B cell (primary cell): Measurements from ENCODE around the gene KCND2. TPM values are rescaled to one million over a fixed set of nuclear protein-coding genes. Genes with fewer than 3 reads are reported as not detected.

Experiments
- ATAC-seq: fragments of 200-7000 bp; cut with Tn5 transposase; one replicate; pipeline ENCODE4 v1.10.0; 2021; ENCODE audit warnings: low read depth, mild to moderate bottlenecking, moderate number of reproducible peaks, moderate library complexity
- CTCF ChIA-PET: fragments of 350-600 bp; sonication (Branson Sonifier 250); formaldehyde crosslinking; loops from one replicate; lab custom pipeline; 2021; ENCODE audit warnings: antibody characterized with exemption, inconsistent platforms; lab: Charles Lee
- POLR2A ChIA-PET: fragments of 350-600 bp; sonication (Branson Sonifier 250); formaldehyde crosslinking; loops from one replicate; lab custom pipeline; 2021; ENCODE audit warnings: antibody characterized with exemption; lab: Charles Lee
- DNase-seq: peaks from one replicate; pipeline ENCODE4 v3.0.0; 2013
- H2AFZ ChIP-seq: 2 replicates; pipeline ENCODE4 v1.6.1; 2012; ENCODE audit warnings: mild to moderate bottlenecking, low read depth, low read length; ENCODE audit not compliant: insufficient read depth, poor library complexity, severe bottlenecking
- H3K27ac ChIP-seq, 2 donors: 1 replicate in 1 of 2; 2 replicates in 1 of 2; pipeline ENCODE4 v1.5.1; 2012 to 2013; ENCODE audit warnings: low read length in 2 of 2, mild to moderate bottlenecking in 2 of 2, moderate library complexity in 1 of 2
- H3K27me3 ChIP-seq, 4 experiments: fragments of 200-600 bp in 1 of 4; sonication (generic) in 1 of 4; replicated peaks in 1 of 4; 1 replicate in 2 of 4; 2 replicates in 2 of 4; pipeline versions ENCODE4 v1.6.1 to v1.7.0; 2013 to 2016; ENCODE audit warnings: low read length in 3 of 4, mild to moderate bottlenecking in 2 of 4, mixed read lengths in 1 of 4, moderate library complexity in 1 of 4; ENCODE audit not compliant: insufficient read depth in 4 of 4, control insufficient read depth in 3 of 4; ENCODE audit errors: control extremely low read depth in 1 of 4
- H3K36me3 ChIP-seq, 2 experiments: replicated peaks in 1 of 2; 1 replicate in 1 of 2; 2 replicates in 1 of 2; pipeline versions ENCODE4 v1.6.1 to v1.7.1; 2013; ENCODE audit warnings: low read length in 1 of 2; ENCODE audit not compliant: insufficient read depth in 2 of 2, control insufficient read depth in 1 of 2; ENCODE audit errors: control extremely low read depth in 1 of 2, extremely low read depth in 1 of 2
- H3K4me1 ChIP-seq, 2 donors: fragments of 200-600 bp in 1 of 2; sonication (generic) in 1 of 2; 1 replicate in 1 of 2; 2 replicates in 1 of 2; pipeline versions ENCODE4 v1.5.1 to v1.6.1; 2013 to 2017; ENCODE audit warnings: low read length in 2 of 2; ENCODE audit not compliant: control insufficient read depth in 2 of 2, insufficient read depth in 2 of 2
- H3K4me2 ChIP-seq: replicated peaks from 2 replicates; pipeline ENCODE3; 2012; ENCODE audit warnings: mild to moderate bottlenecking, low read depth, low read length; ENCODE audit not compliant: poor library complexity, severe bottlenecking
- H3K4me3 ChIP-seq, 5 experiments: fragments of 200-600 bp in 1 of 5; sonication (generic) in 1 of 5; 1 replicate in 3 of 5; 2 replicates in 2 of 5; pipeline versions ENCODE4 v1.5.1 to v1.7.0; 2011 to 2016; ENCODE audit warnings: low read length in 4 of 5, mild to moderate bottlenecking in 4 of 5, low read depth in 2 of 5, control low read depth in 1 of 5, moderate library complexity in 1 of 5; ENCODE audit not compliant: insufficient read depth in 1 of 5; ENCODE audit errors: control extremely low read depth in 1 of 5, extremely low read depth in 1 of 5
- H3K79me2 ChIP-seq: fragments of 200-600 bp; sonication (generic); one replicate; pipeline ENCODE4 v1.6.0; 2016; ENCODE audit warnings: low read length; ENCODE audit not compliant: control insufficient read depth, insufficient read depth
- H3K9ac ChIP-seq: fragments of 200-600 bp; sonication (generic); 2 replicates; pipeline ENCODE4 v1.6.1; 2017; ENCODE audit warnings: mild to moderate bottlenecking, low read length, moderate library complexity
- H3K9me3 ChIP-seq, 3 donors: one replicate each; pipeline versions ENCODE4 v1.6.1 to v1.7.1; 2013; ENCODE audit warnings: low read length in 2 of 3; ENCODE audit not compliant: control insufficient read depth in 2 of 3, insufficient read depth in 1 of 3; ENCODE audit errors: control extremely low read depth in 1 of 3
- H4K20me1 ChIP-seq: 2 replicates; pipeline ENCODE4 v1.6.0; 2012; ENCODE audit warnings: mild to moderate bottlenecking, low read length; ENCODE audit not compliant: insufficient read depth, control insufficient read depth, poor library complexity, severe bottlenecking
- H3K27ac Mint-ChIP-seq: one replicate; pipeline ENCODE4 v1.8.0; 2021; ENCODE audit warnings: mixed read lengths
- H3K27me3 Mint-ChIP-seq: one replicate; pipeline ENCODE4 v1.8.0; 2021; ENCODE audit warnings: mixed read lengths
- H3K4me1 Mint-ChIP-seq: one replicate; pipeline ENCODE4 v1.8.0; 2021; ENCODE audit warnings: mixed read lengths
- H3K4me3 Mint-ChIP-seq: one replicate; pipeline ENCODE4 v1.8.0; 2021; ENCODE audit warnings: mixed read lengths
- H3K9me3 Mint-ChIP-seq: one replicate; pipeline ENCODE4 v1.8.0; 2022; ENCODE audit warnings: mixed read lengths; ENCODE audit not compliant: insufficient read depth
- EZH2 ChIP-seq: IDR thresholded peaks from 2 replicates; pipeline ENCODE4 v1.6.1; 2012; ENCODE audit warnings: borderline replicate concordance, low read depth, mild to moderate bottlenecking, moderate library complexity, low read length; ENCODE audit not compliant: insufficient read depth, poor library complexity, severe bottlenecking
- WGBS: methylation state at CpG from one replicate; pipeline ENCODE4 v1.1.5; 2013; ENCODE audit warnings: missing lambda C conversion rate; ENCODE audit not compliant: insufficient coverage; 5-methylcytosine and 5-hydroxymethylcytosine counted together
- intact Hi-C: fragments of 100-400 bp; cut with micrococcal nuclease; formaldehyde crosslinking; loops from one replicate; pipeline ENCODE4 v1.10.0; 2022
- polyA plus RNA-seq: library from polyadenylated mRNA; depleted of rRNA; stranded (reverse); fragments of >200 nt; gene quantifications from 2 replicates; pipeline ENCODE4 v1.2.3, GENCODE V29; 2012
- total RNA-seq, 2 donors: library from RNA; stranded (reverse); fragments of 120-200 nt in 1 of 2; gene quantifications; 1 replicate in 1 of 2; 2 replicates in 1 of 2; pipeline versions ENCODE4 v1.2.3 to v1.2.4, GENCODE V29; 2013 to 2022
- TF ChIP-seq, protein P1 (sequence below): fragments of 200-600 bp; IDR thresholded peaks from one replicate; pipeline ENCODE4 v1.8.0; 2022; ENCODE audit warnings: antibody characterized with exemption, mild to moderate bottlenecking

Gene KCND2
- total and polyA plus RNA-seq, 2 donors (not counting 1 experiment from before 2014, with no cell fraction given) = not detected

DNA sequence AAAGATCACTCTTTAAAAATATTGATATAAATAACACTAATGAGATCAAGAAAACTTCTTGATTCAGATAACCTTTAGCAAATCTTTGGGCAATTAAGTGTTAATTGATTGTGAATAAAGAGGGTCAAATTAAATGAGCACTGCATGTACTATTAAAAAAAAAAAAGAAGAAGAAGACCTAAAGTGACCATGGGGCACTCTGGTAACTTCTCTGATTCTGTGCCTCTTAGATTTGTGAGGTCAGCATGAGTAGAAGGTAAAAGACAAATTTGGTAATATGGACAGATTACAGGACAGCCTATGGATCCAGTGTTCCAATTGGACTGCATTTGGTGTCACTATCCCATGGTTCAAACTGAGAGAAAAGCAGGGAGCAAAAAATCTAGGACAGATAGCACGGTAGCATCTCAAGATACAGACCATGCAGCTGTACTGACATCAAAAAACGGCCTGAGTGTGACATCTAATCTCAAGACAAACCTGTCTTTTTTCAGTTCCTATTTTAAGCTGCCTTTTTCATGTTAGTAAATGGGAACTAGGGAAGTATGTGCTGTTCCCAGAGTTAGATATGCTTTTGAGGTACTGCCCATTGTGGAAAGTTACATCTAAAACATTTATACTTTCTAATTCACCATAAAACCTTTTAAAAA is 128.0 kb downstream of the KCND2 start:
- no peaks in the 10 kb centered on the region for H4K20me1 ChIP-seq
- Mint-ChIP-seq H3K4me1 (no peaks in the 10 kb centered on the region), H3K27ac (no peak overlapping the region), H3K27me3 (no peaks in the 10 kb centered on the region), H3K9me3 (no peaks in the 10 kb centered on the region), H3K4me3 (no peak overlapping the region)
- intact Hi-C loops = no loop called here
- no peaks in the 10 kb centered on the region for H3K36me3 ChIP-seq
- H3K27me3 ChIP-seq = no peaks in the 10 kb centered on the region
- POLR2A ChIA-PET = no interaction called here
- H3K4me2 ChIP-seq = no peak overlapping the region
- no peak for TF ChIP-seq EZH2
- TF ChIP-seq, protein P1, sequence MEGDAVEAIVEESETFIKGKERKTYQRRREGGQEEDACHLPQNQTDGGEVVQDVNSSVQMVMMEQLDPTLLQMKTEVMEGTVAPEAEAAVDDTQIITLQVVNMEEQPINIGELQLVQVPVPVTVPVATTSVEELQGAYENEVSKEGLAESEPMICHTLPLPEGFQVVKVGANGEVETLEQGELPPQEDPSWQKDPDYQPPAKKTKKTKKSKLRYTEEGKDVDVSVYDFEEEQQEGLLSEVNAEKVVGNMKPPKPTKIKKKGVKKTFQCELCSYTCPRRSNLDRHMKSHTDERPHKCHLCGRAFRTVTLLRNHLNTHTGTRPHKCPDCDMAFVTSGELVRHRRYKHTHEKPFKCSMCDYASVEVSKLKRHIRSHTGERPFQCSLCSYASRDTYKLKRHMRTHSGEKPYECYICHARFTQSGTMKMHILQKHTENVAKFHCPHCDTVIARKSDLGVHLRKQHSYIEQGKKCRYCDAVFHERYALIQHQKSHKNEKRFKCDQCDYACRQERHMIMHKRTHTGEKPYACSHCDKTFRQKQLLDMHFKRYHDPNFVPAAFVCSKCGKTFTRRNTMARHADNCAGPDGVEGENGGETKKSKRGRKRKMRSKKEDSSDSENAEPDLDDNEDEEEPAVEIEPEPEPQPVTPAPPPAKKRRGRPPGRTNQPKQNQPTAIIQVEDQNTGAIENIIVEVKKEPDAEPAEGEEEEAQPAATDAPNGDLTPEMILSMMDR = no peak
- no peak overlapping the region for H3K4me3 ChIP-seq
- DNase-seq (no peak), ATAC-seq (no peak)
- no peaks in the 10 kb centered on the region for H3K79me2 ChIP-seq
- 50% methylated on average over 1 of the region's 2 CpGs for WGBS
- H3K4me1 ChIP-seq = no peaks in the 10 kb centered on the region
- CTCF ChIA-PET = interaction anchor here (1.7 kb wide), 1 partner anchor 16 kb away, joined by 4 read pairs; no protein-coding TSS in a partner anchor
- no peak overlapping the region for H3K27ac ChIP-seq
- no peak overlapping the region for H2AFZ ChIP-seq
- H3K9ac ChIP-seq = no peak overlapping the region
- H3K9me3 ChIP-seq = no peaks in the 10 kb centered on the region

DNA sequence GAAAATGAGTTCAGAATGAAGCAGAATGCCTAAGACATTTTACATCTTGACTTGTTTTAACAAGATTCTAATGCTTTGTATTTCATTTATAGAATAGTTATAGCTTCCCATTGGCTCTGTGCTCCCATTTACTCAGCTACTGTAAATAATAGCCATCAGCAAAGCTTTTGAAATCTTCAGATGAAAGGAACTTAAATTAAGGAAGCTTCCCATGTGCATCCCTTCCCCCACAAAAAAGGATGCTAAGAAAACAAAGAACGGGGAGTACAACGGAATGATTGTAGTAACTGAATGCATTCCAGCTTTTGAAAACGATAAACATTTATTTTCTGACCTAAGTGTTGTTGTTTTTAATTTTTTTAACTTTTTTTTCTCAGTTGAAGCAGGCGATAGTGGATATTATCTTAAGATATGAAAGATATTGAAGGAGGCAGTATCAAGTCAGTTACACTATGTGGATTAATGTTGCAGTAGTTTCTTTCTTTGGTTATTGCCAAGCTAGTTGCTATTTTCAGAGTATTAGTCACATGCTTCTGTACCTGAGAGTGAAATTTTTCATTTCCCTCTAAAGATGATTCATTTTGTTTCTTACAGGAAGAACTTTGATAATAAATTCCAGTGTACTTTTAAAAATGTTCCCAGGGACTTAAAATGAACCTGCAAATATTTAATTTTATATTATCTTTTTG is 129.2 kb downstream of the KCND2 start:
- ATAC-seq (no peak), DNase-seq (no peak)
- ChIA-PET POLR2A (no interaction called here), CTCF (interaction anchor here (1.7 kb wide), 1 partner anchor 14 kb away, joined by 4 read pairs; no protein-coding TSS in a partner anchor)
- H3K4me3 Mint-ChIP-seq = no peak overlapping the region
- TF ChIP-seq, protein P1 = no peak
- TF ChIP-seq EZH2 = no peak
- H3K4me1 Mint-ChIP-seq = no peaks in the 10 kb centered on the region
- no peak overlapping the region for H3K27ac Mint-ChIP-seq
- Histone ChIP-seq H3K4me2 (no peak overlapping the region), H3K79me2 (no peaks in the 10 kb centered on the region), H3K27me3 (no peaks in the 10 kb centered on the region), H3K36me3 (no peaks in the 10 kb centered on the region), H3K4me3 (no peak overlapping the region), H2AFZ (no peak overlapping the region), H3K27ac (no peak overlapping the region), H3K4me1 (no peaks in the 10 kb centered on the region), H3K9me3 (no peaks in the 10 kb centered on the region), H3K9ac (no peak overlapping the region), H4K20me1 (no peaks in the 10 kb centered on the region)
- WGBS = no CpG with 5 or more reads among the region's 4 CpGs
- intact Hi-C loops = no loop called here
- no peaks in the 10 kb centered on the region for H3K9me3 Mint-ChIP-seq
- H3K27me3 Mint-ChIP-seq = no peaks in the 10 kb centered on the region
